OCI-LY3 (cell line): ENCODE data around the gene ASTN2.
A peak's percentile ranks its signal among the peaks of the same experiment; 100 is the strongest.

Experiments
- H2AFZ ChIP-seq: fragments of 200-600, 300-600 bp; shearing (Covaris generic); 2 replicates; pipeline ENCODE4 v1.6.0; 2014; ENCODE audit warnings: antibody characterized with exemption, low read depth, low read length
- H3K27ac ChIP-seq: fragments of 200-600, 300-600 bp; sonication (generic); 2 replicates; pipeline ENCODE4 v1.5.1; 2014; ENCODE audit warnings: mild to moderate bottlenecking, low read length, moderate library complexity, mixed read lengths
- H3K27me3 ChIP-seq: fragments of 200-600, 300-600 bp; sonication (generic); 2 replicates; pipeline ENCODE4 v1.6.1; 2014; ENCODE audit warnings: low read depth, low read length, mixed read lengths
- H3K36me3 ChIP-seq: fragments of 200-600, 300-600 bp; sonication (generic); replicated peaks from 2 replicates; pipeline ENCODE3; 2014; ENCODE audit warnings: low read depth, low read length, mixed read lengths
- H3K4me1 ChIP-seq: fragments of 300-600, 200-600 bp; sonication (generic); 2 replicates; pipeline ENCODE4 v1.6.1; 2014; ENCODE audit warnings: low read length, mixed read lengths
- H3K4me2 ChIP-seq: fragments of 200-600, 300-600 bp; sonication (generic); 2 replicates; pipeline ENCODE4 v1.6.1; 2014; ENCODE audit warnings: low read length, mixed read lengths
- H3K4me3 ChIP-seq: fragments of 300-600, 200-600 bp; sonication (generic); 2 replicates; pipeline ENCODE4 v1.5.1; 2014; ENCODE audit warnings: antibody characterized with exemption, mild to moderate bottlenecking, low read length, moderate library complexity
- H3K79me2 ChIP-seq: fragments of 300-600, 200-600 bp; shearing (Covaris generic); 2 replicates; pipeline ENCODE4 v1.6.1; 2014; ENCODE audit warnings: mild to moderate bottlenecking, low read length, mixed read lengths
- H3K9ac ChIP-seq: fragments of 300-600, 200-600 bp; shearing (Covaris generic); 2 replicates; pipeline ENCODE4 v1.6.0; 2014; ENCODE audit warnings: mild to moderate bottlenecking, low read length, moderate library complexity
- H3K9me3 ChIP-seq: fragments of 200-600, 300-600 bp; shearing (Covaris generic); 2 replicates; pipeline ENCODE4 v1.6.1; 2014; ENCODE audit warnings: low read length, mixed read lengths; ENCODE audit not compliant: insufficient read depth
- H4K20me1 ChIP-seq: fragments of 200-600, 300-600 bp; sonication (generic); 2 replicates; pipeline ENCODE4 v1.6.1; 2016; ENCODE audit warnings: low read length, mixed read lengths; ENCODE audit not compliant: insufficient read depth
- EZH2phosphoT487 ChIP-seq: fragments of 200-600 bp; shearing (Covaris generic); IDR thresholded peaks from 2 replicates; pipeline ENCODE4 v1.6.1; 2018; ENCODE audit warnings: antibody characterized with exemption, mixed run types, low read depth
- TF ChIP-seq, protein P1 (sequence below): fragments of 200-600, 300-600 bp; sonication (generic); IDR thresholded peaks from 2 replicates; pipeline ENCODE4 v1.5.1; 2014; ENCODE audit warnings: antibody characterized with exemption, low read length, low read depth

The ASTN2 gene

GRCh38 chr9:116952436-116952810 lies 462.4 kb downstream of the ASTN2 start:
- TF ChIP-seq, protein P1, sequence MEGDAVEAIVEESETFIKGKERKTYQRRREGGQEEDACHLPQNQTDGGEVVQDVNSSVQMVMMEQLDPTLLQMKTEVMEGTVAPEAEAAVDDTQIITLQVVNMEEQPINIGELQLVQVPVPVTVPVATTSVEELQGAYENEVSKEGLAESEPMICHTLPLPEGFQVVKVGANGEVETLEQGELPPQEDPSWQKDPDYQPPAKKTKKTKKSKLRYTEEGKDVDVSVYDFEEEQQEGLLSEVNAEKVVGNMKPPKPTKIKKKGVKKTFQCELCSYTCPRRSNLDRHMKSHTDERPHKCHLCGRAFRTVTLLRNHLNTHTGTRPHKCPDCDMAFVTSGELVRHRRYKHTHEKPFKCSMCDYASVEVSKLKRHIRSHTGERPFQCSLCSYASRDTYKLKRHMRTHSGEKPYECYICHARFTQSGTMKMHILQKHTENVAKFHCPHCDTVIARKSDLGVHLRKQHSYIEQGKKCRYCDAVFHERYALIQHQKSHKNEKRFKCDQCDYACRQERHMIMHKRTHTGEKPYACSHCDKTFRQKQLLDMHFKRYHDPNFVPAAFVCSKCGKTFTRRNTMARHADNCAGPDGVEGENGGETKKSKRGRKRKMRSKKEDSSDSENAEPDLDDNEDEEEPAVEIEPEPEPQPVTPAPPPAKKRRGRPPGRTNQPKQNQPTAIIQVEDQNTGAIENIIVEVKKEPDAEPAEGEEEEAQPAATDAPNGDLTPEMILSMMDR: no peak
- no peak for TF ChIP-seq EZH2phosphoT487
- Histone ChIP-seq H3K9me3 (no peaks in the 10 kb centered on the region), H3K79me2 (no peaks in the 10 kb centered on the region), H4K20me1 (no peaks in the 10 kb centered on the region), H3K9ac (no peak overlapping the region), H3K4me1 (peaks cover 35% of the 10 kb centered on the region), H3K36me3 (no peaks in the 10 kb centered on the region), H3K4me3 (no peak overlapping the region), H3K27me3 (no peaks in the 10 kb centered on the region), H2AFZ (no peak overlapping the region), H3K4me2 (peak overlapping the region; percentile 42), H3K27ac (peak overlapping the region; percentile 86)

- no peaks in the 10 kb centered on the region for H3K9me3 ChIP-seq
- no peak overlapping the region for H3K4me3 ChIP-seq
- peak overlapping the region; percentile 42 for H3K4me2 ChIP-seq
- H3K9ac ChIP-seq: no peak overlapping the region; the same call in 1 of the 2 replicates
- no peaks in the 10 kb centered on the region for H3K79me2 ChIP-seq
- no peak overlapping the region for H2AFZ ChIP-seq
- peaks cover 35% of the 10 kb centered on the region for H3K4me1 ChIP-seq
- H4K20me1 ChIP-seq: no peaks in the 10 kb centered on the region
- no peaks in the 10 kb centered on the region for H3K27me3 ChIP-seq
- TF ChIP-seq, protein P1: no peak
- no peak for TF ChIP-seq EZH2phosphoT487
- H3K27ac ChIP-seq: peak overlapping the region; percentile 86
- H3K36me3 ChIP-seq: no peaks in the 10 kb centered on the region
These were observed 463.0 kb downstream of the ASTN2 start for GRCh38 chr9:116951588-116952435.

GRCh38 chr9:116945817-116946216 lies 469.0 kb downstream of the ASTN2 start:
- peak overlapping the region; percentile 55; the same call in 1 of the 2 replicates for H2AFZ ChIP-seq
- no peaks in the 10 kb centered on the region for H3K79me2 ChIP-seq
- peaks cover 67% of the 10 kb centered on the region for H3K4me1 ChIP-seq
- no peaks in the 10 kb centered on the region for H3K36me3 ChIP-seq
- H3K4me2 ChIP-seq: peak overlapping the region; percentile 66; the same call in 1 of the 2 replicates
- no peak for TF ChIP-seq EZH2phosphoT487
- TF ChIP-seq, protein P1: no peak
- H3K4me3 ChIP-seq: no peak overlapping the region
- H3K27ac ChIP-seq: peak overlapping the region; percentile 89
- no peak overlapping the region; the same call in 1 of the 2 replicates for H3K9ac ChIP-seq
- no peaks in the 10 kb centered on the region for H3K27me3 ChIP-seq
- H4K20me1 ChIP-seq: no peaks in the 10 kb centered on the region
- no peaks in the 10 kb centered on the region for H3K9me3 ChIP-seq

DNA sequence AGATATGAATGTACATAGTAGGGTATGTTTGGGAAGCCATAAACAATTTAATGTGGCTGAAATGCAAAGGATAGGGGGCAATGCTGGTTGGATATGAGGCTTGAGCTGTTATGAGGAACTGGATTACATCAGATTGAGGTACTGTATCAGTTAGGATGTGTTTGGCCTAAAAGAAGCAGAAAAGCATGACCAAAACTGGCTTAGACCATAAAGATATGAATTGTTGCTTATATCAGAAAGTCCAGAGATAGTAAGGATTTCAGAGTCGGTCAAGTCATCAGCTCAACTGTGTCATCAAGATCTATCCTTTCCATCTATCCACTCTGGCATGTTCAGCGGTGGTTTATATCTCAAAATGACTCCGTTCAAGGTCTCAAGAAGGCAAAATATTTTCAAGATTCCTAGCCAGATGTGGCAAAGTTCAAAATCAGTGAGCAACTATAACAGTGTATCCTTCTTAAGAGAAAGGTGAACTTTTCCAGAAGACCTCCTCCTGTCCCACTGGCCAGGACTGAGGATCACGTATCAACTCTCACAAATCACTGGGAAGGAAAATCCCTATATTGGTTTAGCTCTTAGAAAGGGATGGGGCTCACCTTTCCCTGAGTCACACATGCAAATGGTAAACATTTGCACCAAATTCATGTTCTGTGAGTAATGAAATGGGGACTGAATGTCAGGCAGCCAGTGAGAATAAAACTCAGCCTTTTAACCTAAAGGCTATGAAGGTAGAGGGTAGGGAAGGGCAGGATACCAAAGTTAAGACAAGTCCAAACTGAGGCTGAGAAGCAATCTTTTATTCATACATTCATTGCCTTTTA lies 469.9 kb downstream of the ASTN2 start:
- no peaks in the 10 kb centered on the region for H3K79me2 ChIP-seq
- no peaks in the 10 kb centered on the region for H4K20me1 ChIP-seq
- no peak overlapping the region for H3K4me3 ChIP-seq
- H2AFZ ChIP-seq: no peak overlapping the region
- H3K27me3 ChIP-seq: no peaks in the 10 kb centered on the region
- peak overlapping the region; percentile 66 for H3K4me2 ChIP-seq
- H3K27ac ChIP-seq: peak overlapping the region; percentile 89
- peak overlapping the region; percentile 40; the same call in 1 of the 2 replicates for H3K9ac ChIP-seq
- H3K36me3 ChIP-seq: no peaks in the 10 kb centered on the region
- no peaks in the 10 kb centered on the region for H3K9me3 ChIP-seq
- TF ChIP-seq, protein P1: no peak
- peaks cover 63% of the 10 kb centered on the region for H3K4me1 ChIP-seq
